ENCODE measurements around the gene NOL3. TPM values are rescaled to one million over a fixed set of nuclear protein-coding genes. Genes with fewer than 3 reads are reported as not detected.
A peak's percentile ranks its signal among the peaks of the same experiment; 100 is the strongest.

NOL3 gene
- total and polyA plus RNA-seq, 2 of the 4 experiments (the other 2 are of a cell fraction) = 6.1 to 17.2 TPM

GRCh38 chr16:67187175-67187890, 17.0 kb downstream of the NOL3 start:
- dilution Hi-C loops (cut with HindIII; ENCODE audit: low sequenced_read_pairs, unreplicated experiment) = no loop called here
- no peak overlapping the region for H3K23ac ChIP-seq (ENCODE audit: low read depth, low read length)
- ChIA-PET POLR2A (ENCODE audit: unreplicated experiment) (no interaction called here), CTCF (no interaction called here)
- H3K36me3 ChIP-seq (ENCODE audit: control insufficient read depth, insufficient read depth, low read length) = no peaks in the 10 kb centered on the region
- H4K91ac ChIP-seq (ENCODE audit: insufficient read depth, low read depth, low read length) = no peak overlapping the region
- BruUV-seq (replicated peaks) = no TSS peak
- intact Hi-C loops (cut with micrococcal nuclease) = loop anchor here (10.0 kb wide), 1 partner anchor 173 kb away; no protein-coding TSS in a partner anchor
- no peak overlapping the region for H2BK120ac ChIP-seq (ENCODE audit: low read depth, low read length)
- H4K5ac ChIP-seq (ENCODE audit: low read depth, low read length) = no peak overlapping the region
- peaks cover 19% of the 10 kb centered on the region for H3K9me1 ChIP-seq (ENCODE audit: insufficient read depth, low read length)
- H3K14ac ChIP-seq (replicated peaks; ENCODE audit: low read depth, low read length) = no peak overlapping the region
- H3K9me3 ChIP-seq (ENCODE audit: control insufficient read depth, insufficient read depth, low read length) = no peaks in the 10 kb centered on the region
- ATAC-seq (ENCODE audit: low read depth) = no peak
- no peak overlapping the region for H2BK15ac ChIP-seq (ENCODE audit: low read depth, low read length)
- no peak overlapping the region for H3K4me2 ChIP-seq (ENCODE audit: low read depth, low read length)
- no peak overlapping the region for H2AK5ac ChIP-seq (ENCODE audit: low read depth, low read length)
- no peak overlapping the region for H3K4ac ChIP-seq (ENCODE audit: low read depth, low read length)
- H3K4me3 ChIP-seq (ENCODE audit: insufficient read depth, low read depth, low read length) = no peak overlapping the region
- H4K20me1 ChIP-seq (ENCODE audit: insufficient read depth, low read length) = peaks cover 6% of the 10 kb centered on the region
- in situ Hi-C loops (cut with MboI; ENCODE audit: low sequenced_read_pairs) = no loop called here
- no peak overlapping the region for H2BK20ac ChIP-seq (ENCODE audit: low read depth, low read length)
- DNase-seq = no peak
- H3K79me1 ChIP-seq (ENCODE audit: low read depth in 1 of 2, low read length in 2 of 2) = peaks cover 11 to 19% of the 10 kb centered on the region in 2 experiments
- no peak overlapping the region for H2BK5ac ChIP-seq (ENCODE audit: low read depth, low read length, poor library complexity, severe bottlenecking)
- H3K9ac ChIP-seq (ENCODE audit: low read depth, low read length) = no peak overlapping the region
- peaks cover 13% of the 10 kb centered on the region for H3K4me1 ChIP-seq (ENCODE audit: control insufficient read depth, insufficient read depth, low read length)
- peak overlapping the region; percentile 29 for H2AK9ac ChIP-seq (replicated peaks; ENCODE audit: low read depth, low read length, poor library complexity)
- WGBS, 2 experiments (ENCODE audit: extremely low coverage in 2 of 2, insufficient read length in 1 of 2) = 75% methylated on average over 12 of the region's 26 CpGs; no CpG with 5 or more reads in 1 of the 2 experiments
- H3K56ac ChIP-seq (ENCODE audit: extremely low read depth, insufficient read depth, low read length) = no peak overlapping the region
- H3K27me3 ChIP-seq (ENCODE audit: control insufficient read depth, insufficient read depth, low read length) = no peaks in the 10 kb centered on the region
- H4K8ac ChIP-seq (ENCODE audit: low read depth in 2 of 2, low read length in 2 of 2) = no peak overlapping the region
- H3K27ac ChIP-seq (ENCODE audit: insufficient read depth, low read length) = no peak overlapping the region
- TF ChIP-seq MAZ (IDR thresholded peaks at IDR 0.05; ENCODE audit: borderline replicate concordance, low read depth, low read length) = no peak
- TF ChIP-seq CEBPB (IDR thresholded peaks at IDR 0.05; ENCODE audit: low read depth, low read length) = no peak
- no peak for TF ChIP-seq USF2 (IDR thresholded peaks at IDR 0.05; ENCODE audit: low read depth, low read length)
- no peak for TF ChIP-seq NFE2L2 (IDR thresholded peaks at IDR 0.05; ENCODE audit: low read depth, low read length)
- TF ChIP-seq BHLHE40 (IDR thresholded peaks at IDR 0.05; ENCODE audit: low read depth, low read length) = no peak
- TF ChIP-seq RCOR1 (IDR thresholded peaks at IDR 0.05; ENCODE audit: insufficient replicate concordance, low read length) = no peak
- TF ChIP-seq POLR2A (IDR thresholded peaks at IDR 0.05; ENCODE audit: low read depth, low read length) = no peak
- no peak for TF ChIP-seq ELK1 (IDR thresholded peaks at IDR 0.05; ENCODE audit: borderline replicate concordance, low read depth, low read length)
- TF ChIP-seq MAFK (IDR thresholded peaks at IDR 0.05; ENCODE audit: low read depth, low read length) = no peak
- H2AFZ ChIP-seq (replicated peaks; ENCODE audit: low read length, poor library complexity) = no peak overlapping the region
- no peak overlapping the region for H3K18ac ChIP-seq (ENCODE audit: low read depth, low read length)
